A549 treated with CpdA at 1 μM for 4 hours (cell line): ENCODE data around the gene PERP. TPM values are rescaled to one million over a fixed set of nuclear protein-coding genes. Genes with fewer than 3 reads are reported as not detected.

Source experiments
- total RNA-seq: library from RNA; stranded (reverse); fragments of 200-300 nt; extraction: Qiagen RNA extraction; gene quantifications from 5 replicates; pipeline ENCODE4 v1.2.3, GENCODE V29; 2022; ENCODE audit warnings: low read depth

PERP gene
- 80.4 to 86.3 TPM (median 84.0 TPM) in 5 replicates for total RNA-seq

DNA sequence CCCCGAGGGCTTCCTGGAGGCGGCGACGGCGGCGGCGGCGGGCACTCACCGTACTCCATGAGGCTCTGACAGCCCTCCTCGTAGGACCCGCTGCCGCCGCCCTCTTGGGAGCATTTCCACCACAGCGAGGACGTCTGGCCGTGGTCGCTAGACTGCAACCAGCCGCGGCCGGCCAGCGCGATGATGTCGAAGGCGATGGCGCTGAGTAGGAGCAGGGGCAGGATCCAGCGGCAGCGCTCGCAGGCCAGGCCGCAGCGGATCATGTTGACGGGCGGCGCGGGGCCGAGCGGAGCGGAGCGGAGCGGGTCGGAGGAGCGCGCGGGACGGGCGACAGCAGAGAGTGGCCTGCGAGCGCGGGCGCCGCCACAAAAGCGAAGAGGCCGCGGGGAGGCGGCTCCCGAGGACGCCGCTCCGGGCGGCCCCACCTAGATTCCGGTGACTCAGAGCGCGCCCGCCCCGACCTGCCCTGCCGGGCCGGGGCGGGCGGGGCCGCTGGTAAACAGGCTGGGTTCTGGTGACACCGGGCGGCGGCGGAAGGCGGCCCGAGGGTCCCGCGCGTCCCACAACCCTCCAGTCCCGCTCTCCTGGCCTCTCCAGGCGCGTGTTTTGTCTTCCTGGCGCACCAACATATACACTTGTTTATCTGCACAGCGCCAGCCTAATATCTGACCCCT is at the start of gene PERP:
PERP (minus strand) TSS at position 342 of the 674 bp plus-strand sequence; CDS start at position 263, 79 bp downstream.

Other genes with a start within 250 kb of the PERP start
- gene TNFAIP3, start 240.2 kb downstream of the PERP start, total RNA-seq, result 11.8 to 15.5 TPM (median 12.2 TPM) in 5 replicates
- 0.51 to 0.64 TPM (median 0.59 TPM) in 5 replicates for gene ARFGEF3, start 54.5 kb upstream of the PERP start, total RNA-seq
- gene PBOV1, start 111.1 kb upstream of the PERP start, total RNA-seq, result not detected in 5 replicates